GM19043 (cell line): ENCODE results near the gene NME1.
A peak's percentile ranks its signal among the peaks of the same experiment; 100 is the strongest.
"Not testable (repeated sequence)": the region's sequence is repeated elsewhere in the genome, so short reads cannot be mapped to it uniquely, and the experiment has no call there.

Experiments used
- ATAC-seq: cut with Tn5 transposase; IDR thresholded peaks from one replicate; pipeline ENCODE4 v1.9.1; 2021; ENCODE audit warnings: low read depth; ENCODE audit not compliant: unreplicated experiment

NME1 gene

DNA sequence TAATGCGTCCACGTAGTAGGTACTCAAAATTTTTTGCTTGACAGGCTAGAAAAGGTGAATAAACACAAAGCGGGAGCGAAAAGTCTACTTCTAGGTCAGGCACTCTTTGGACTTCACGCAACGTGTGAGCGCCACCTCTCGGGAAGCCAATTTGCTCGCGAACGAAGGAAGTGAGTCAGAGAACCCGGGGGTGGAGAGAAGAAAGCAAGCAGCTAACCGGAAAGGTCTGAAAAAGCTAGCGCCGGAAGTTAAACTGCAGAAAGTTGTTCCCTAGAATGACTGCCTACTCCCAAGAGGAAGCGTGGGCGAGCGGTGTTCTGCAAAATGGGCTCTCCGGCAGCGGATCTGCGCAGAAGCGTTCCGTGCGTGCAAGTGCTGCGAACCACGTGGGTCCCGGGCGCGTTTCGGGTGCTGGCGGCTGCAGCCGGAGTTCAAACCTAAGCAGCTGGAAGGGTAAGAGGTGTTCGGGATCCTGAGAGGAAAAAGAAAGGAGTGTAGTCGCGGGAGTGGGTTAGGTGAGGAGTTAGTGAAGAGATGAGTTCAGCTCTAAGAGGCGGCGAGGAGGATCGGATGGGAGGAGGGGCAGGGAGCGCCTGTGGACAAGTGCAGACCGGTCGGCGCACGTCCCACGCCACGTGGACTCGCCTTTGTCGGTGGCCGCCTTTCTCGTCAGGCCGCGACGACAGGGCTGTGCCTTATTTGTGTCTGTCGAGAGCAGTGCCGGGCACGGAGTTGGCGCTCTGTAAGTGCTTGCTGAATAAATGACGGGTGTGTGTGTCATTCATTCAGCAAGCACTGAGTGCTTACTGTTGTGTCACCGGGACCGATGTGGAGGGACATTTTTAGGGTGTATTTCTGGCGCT, at the start of gene NME1:
NME1 (plus strand) TSS at position 350 of the 863 bp plus-strand sequence. CDS start 2,096 bp downstream, outside the sequence.
- peak; percentile 91 for ATAC-seq

DNA sequence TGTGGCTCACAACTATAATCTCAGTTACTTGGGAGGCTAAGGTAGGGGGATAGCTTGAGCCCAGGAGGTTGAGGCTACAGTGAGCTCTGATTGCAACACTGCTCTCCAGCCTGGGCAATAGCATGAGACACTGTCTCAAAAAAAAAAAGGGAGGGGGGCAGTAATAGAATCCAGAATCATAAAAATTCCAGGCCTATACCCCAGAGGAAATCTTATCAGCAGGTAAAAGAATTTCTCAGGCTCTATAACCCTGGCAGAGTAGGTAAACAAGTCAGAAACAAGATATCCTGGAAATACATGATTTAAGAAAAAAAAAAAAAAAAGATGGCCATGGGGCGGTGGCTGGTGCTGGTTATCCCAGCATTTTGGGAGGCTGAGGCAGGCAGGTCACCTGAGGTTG, 45.6 kb upstream of the NME1 start:
- no peak for ATAC-seq

DNA sequence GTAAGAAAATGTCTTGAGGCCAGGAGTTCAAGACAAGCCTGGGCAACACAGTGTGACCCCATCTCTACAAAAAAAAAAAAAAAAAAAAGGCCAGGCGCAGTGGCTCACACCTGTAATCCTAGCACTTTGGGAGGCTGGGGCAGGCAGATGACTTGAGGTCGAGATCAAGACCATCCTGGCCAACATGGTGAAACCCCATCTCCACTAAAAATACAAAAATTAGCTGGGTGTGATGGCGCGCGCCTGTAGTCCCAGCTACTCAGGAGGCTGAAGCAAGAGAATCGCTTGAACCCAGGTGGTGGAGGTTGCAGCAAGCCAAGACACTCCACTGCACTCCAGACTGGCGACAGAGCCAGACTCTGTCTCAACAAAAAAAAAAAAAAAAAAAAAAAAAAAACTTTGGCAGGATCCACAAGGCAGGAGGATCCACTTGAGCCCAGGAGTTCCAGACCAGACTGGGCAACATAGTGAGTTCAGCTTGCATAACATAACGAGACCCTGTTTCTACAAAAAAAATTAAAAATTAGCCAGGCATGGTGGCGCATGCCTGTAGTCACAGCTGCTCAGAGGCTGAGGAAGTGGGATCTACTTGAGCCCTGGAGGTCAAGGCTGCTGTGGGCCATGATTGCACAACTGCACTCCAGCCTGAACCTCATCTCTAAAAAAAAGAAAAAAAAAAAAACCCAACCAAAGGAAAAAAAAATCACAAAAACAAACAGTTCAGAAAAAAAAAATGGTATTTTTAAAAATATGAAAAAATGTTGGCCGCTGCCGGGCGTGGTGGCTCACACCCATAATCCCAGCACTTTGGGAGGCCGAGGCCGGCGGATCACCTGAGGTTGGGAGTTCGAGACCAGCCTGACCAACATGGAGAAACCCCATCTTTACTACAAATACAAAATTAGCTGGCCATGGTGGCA, 40.8 kb upstream of the NME1 start:
- ATAC-seq = peak; percentile 74

DNA sequence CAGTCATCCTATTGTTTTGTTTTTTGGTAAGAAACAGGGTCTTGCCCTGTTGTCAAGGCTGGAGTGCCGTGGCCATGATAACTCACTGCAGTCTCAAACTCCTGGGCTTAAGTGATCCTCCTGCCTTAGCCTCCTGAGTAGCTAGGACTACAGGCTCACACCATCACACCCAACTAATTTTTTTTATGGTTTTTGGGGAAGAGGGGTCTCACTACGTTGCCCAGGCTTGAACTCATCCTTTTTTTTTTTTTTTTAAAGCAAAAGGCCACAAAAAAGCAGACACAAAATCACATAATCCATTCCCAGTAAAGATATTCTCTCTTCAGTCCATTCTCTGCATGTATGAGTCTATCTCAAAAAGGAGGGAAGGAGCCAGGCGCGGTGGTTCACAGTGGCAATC, 38.2 kb upstream of the NME1 start:
- ATAC-seq = no peak

DNA sequence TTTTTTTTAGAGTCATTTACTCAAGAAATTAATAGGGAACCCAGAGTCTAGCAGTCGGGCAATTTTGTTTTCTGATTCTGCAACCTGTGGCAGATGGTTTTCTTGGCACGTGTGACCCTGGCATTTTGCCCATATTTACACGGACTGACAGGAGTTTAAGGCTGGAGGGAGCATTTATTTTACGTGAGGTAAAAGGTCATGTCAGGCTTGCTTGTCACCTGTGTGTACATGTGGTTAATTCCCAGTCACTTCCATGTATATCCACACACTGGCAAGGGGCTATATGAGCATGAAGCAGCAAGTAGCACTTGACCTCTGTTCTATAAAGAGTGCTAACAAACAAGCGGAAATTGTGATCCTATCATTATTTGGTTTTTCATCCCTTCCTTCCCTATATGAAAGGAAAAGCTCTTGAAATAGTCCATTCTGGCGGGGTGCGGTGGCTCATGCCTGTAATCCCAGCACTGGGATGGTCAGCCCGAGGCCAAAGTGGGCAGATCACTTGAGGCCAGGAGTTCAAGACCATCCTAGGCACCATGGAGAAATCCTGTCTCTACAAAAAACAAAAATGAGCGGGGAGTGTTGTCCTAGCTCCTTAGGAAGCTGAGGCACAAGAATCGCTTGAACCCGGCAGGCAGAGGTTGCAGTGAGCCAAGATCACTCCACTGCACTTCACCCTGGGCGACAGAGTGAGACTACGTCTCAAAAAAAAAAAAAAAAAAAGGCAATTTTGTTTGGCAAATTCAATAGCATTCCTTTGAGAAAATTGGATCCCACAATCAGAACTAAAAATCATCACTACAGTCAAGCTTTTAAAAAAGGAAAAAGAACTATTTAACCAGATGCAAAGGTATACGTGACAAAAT, 34.8 kb upstream of the NME1 start:
- no peak for ATAC-seq

DNA sequence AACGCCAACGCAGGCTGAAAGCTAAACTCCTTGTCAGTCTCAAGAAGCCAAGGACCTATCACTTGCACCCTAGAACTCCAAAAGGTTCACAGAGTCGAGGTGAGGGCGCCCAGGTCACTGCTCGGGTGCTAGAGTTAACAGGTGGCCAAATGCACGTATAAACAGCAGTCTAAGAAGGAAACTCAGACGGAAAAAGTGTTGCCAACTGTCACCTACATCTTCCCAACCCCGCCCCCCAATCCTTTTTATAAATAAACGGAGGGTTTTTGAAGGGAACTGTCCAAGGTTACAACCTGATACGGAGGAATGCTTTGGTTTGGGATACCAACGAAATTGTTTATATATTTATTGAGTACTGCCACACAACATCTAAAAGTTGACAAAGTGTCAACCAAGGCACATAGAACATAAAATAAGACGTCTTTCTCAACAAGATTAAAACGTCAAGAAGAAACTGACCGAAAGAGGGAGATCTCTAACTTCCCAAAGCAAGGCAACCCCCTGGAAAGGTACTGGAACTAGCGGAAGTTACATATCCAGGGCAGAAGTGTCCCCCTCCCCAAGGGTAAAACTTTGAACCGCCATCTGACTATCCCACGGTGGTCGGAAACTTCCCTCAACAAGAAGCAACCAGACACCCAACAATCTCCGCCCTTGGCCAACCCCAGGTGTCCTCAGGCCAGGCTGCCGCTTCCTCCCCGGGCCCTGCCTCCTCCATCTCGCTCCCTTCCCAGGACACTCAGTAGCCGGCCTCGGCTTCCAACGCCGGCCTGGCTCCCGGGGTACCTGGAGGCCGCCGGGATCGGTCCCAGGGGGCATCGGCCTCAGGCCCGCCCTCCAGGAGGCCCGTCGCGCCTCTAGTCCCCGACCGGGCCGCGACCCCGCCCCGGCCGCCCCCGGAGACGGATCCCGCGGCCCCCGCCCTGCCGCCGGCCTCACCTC, 33.7 kb upstream of the NME1 start:
- ATAC-seq = no peak

DNA sequence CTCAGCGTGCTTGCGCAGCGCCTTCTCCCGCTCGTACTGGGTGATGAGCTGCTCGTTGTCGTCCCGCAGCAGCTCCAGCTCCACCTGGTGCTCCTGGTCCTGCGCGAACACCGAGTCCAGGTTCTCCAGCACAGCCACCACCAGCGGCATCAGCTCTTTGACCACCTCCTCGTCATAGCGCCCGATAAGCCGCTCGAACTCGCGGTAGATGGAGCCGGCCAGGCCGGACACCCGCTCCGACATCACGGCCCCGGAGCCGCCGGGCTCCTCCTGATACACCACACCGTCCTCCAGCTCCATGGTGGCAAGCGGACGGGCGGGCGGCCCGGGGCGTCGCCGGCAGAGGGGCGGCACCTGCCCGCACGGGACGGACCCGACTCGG, 33.0 kb upstream of the NME1 start:
- ATAC-seq = peak; percentile 26

DNA sequence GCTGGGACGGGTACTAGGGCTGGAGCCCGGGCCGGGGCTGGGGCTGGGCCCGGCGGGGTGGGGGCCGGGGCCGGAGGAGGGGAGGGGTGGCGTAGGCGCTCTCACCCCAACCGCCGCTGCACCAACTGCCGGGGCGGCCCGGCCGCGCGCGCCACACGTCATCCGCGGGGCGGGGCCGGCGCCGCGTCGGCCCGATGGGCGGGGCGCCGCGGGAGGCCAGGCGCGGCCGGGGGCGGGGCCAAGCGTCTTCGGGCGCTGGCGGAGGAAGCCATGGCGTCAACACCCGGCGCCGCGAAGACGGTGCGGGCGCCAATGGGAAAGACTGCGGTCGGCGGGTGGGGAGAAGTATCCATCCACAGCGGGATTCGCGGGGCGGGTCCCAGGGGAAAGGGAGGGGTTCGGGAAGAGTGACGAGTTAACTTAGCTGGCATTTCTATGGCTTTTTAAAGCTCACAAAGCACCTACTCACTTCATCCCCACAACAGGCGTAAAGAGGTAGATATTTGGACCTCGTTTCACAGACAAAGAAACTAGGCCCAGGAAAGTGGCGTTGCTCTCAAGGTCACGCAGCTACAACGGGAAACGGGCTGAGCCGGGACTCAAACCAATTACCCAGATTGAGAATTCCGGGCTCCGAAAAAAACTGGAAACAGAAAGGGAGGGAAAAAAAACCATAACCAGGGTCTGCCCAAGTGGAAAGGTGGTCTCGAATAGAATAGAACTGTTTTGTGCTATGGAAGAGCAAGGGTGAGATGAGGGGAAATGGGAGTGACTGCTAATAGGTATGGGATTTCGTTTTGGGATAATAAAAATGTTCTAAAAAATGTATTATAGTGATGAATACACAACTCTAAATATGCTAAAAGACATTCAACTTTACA, 32.4 kb upstream of the NME1 start, which contains the start of gene SPAG9:
SPAG9 (minus strand) TSS at position 130 of the 881 bp plus-strand sequence. CDS start 212 bp downstream, outside the sequence.
- ATAC-seq = peak; percentile 62

DNA sequence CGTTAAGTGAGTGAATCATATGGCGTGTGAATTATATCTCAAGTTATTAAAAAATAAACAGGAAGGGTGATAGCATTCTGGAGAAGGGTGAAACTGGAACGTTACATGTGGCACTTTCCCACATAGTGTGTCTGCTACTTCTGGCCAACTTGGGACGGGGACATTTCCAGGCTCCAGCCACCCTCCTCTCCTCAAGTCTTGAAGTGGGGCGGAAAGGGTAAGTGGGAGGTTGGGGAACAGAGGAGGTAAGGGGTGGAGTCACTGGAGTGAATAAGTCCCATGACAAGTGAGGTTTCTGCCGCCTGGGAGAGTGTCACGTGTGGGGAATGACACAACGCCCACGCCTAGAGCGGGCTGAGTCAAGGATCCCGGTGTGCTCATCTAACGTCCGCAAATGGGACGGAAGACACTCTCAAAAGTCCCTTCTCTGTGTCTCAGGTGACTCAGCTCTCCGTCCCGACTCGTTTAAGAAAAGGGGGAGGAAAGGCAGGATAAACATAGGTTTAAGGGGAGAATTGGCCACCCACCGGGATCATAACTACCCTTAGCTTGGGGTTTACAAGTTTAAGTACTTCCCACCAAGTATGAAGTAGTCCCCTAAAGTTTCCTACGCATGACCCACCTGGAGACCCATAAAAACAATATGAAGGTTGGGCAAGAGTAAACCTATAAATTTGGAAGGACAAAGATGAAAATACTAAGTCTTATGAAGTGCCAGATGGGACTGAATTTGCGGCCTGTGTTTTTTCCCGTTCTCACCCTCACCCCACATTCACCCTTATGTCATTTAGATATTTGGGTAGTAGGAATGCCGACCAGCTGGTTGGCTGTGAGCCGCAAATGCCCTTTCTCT, 31.5 kb upstream of the NME1 start:
- peak; percentile 43 for ATAC-seq

DNA sequence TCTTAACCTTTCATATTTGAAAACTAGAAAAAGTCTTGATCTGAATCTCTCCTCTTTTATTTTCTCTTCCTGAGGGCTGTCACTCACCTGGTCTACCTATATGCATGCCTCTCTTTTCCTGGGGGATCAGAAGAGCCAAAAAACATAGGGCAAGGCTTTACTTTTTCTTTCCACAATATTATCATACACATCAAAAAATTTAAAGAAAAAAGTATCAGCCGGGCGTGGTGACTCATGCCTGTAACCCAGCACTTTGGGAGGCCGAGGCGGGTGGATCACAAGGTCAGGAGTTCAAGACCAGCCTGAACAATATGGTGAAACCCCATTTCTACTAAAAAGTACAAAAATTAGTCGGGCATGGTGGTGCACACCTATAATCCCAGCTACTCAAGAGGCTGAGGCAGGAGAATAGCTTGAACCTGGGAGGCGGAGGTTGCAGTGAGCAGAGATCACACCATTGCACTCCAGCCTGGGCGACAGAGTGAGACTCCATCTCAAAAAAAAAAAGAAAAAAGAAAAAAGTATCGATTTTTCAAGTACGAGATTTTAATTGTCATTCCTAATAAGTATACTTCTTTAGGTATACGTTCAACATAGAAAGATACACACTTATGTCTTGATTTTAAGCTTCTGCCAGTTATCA, 30.8 kb upstream of the NME1 start:
- ATAC-seq = not testable (repeated sequence)

DNA sequence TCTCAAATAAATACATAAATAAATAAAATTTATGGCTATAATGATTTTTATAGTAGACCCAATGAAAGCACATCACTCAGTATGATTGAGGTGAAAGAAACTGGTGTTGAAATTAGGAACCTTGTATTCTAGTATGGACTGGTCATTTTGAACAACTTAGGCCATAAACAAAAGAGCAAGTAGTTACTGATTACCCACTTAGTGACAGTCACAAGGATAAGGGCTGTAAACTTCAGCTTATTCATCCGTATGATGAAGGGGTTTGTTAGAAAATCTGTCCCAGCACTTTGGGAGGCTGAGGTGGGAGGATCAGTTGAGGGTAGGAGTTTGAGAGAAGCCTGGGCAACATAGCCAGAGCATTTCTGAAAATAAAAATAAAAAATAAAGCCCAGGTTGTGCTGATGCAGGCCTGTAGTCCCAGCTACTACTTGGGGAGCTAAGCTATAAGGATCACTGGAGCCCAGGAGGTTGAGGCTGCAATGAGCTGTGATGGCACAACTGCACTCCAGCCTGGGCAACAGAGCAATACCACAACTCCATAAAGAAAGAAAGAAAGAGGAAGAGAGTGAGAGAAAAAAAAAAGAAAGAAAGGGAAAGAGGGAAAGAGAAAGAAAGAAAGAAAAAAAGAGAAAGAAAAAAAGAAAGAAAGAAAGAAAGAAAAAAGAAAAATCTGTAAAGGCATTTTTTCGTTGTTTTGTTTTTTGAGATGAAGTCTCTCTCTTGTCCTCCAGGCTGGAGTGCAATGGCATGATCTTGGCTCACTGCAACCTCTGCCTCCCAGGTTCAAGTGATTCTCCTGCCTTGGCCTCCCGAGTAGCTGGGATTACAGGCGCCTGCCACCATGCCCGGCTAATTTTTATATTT, 28.5 kb upstream of the NME1 start:
- ATAC-seq = no peak

DNA sequence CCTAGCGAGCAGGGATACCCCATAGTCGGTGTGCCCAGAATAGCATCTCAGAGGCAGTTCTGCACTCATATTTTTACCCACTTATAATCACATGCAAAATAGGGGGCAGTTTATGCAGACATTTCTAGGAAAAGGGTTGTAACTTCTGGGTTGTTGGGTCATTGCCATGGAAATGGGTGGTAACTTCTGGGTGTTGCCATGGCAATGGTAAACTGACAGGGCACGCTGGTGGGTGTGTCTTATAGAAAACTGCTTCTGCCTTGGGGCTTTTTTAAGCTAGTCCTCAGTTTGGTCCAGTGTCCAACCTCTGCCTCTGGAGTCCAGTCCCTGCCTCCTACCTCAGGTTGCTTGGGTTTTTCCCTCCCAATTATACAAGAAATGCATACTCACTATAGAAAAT, 25.3 kb upstream of the NME1 start:
- ATAC-seq = no peak

DNA sequence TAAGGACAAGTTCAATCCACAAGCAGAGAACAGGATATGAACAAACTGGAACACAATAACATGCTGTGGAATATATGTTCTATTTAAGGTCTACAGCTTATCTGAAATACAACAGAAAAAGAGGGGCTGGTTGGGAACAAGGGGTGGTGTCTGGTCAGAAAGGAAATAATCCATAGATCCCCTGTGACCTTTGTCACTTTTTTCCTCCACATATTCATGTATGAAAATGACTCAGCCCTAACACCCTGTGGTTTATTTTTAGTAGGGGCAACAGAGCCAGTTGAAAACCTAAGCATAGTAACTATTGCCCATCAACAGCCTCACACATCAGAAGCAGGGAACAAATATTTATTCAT, 20.4 kb upstream of the NME1 start:
- no peak for ATAC-seq

DNA sequence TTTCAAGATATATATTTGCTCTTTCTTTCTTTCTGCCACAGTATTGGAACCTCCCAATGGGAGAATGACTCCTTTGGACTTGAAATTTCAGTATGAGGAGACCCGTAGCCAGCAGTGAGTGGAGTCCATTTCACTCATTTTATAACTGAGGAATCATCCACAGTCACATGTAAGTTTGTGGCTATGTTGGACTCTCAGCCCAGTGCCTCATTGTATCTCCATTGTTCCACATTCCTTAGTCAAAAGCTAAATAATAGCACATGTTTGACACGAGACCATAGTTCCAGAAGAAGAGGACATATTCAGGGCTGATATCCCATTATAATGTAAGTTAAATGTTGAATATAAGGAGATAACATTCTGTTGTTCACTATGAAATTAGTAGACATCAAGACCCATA, 20.0 kb upstream of the NME1 start:
- no peak for ATAC-seq

DNA sequence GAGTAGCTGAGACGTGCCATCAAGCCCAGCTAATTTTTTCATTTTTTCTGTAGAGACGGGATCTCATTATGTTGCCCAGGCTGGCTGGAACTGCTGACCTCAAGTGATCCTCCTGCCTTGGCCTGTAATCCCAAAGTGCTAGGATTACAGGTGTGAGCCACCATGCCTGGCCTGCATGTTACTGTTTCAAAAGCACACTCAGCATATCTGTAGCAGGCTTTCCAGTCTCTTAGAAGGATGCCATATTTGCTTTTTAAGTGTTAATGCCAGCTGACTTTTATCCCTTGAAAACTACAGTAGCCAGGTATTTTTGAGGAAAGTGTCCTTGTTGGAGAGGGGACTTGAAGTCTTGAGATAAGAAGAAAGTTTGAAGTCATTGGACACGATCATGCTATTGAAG, 17.4 kb upstream of the NME1 start:
- ATAC-seq = no peak

DNA sequence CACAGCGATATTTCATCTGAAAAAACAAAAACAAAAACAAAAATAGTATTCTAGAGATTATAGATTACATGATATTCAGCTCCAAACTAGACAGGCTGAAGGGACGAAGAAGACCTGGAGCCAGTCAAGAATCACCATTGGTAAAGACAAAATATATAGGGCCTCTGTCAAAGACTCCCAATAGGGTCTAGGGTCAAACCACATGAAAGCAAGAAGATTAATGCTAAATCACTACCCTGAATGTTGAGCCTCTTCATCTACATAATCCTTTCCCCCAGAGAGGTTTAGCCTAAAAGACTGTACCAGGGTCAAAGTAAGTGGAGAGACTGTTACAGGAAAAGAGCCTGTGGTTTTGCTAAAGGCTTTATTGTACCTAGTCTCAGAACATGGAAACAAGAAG, 10.8 kb upstream of the NME1 start:
- ATAC-seq = no peak
